ENCODE measurements around the gene LCT. TPM values are rescaled to one million over a fixed set of nuclear protein-coding genes. Genes with fewer than 3 reads are reported as not detected.

The LCT gene
- polyA plus RNA-seq, 2 of the 4 experiments (the other 2 are of a cell fraction): 0.04 TPM

DNA sequence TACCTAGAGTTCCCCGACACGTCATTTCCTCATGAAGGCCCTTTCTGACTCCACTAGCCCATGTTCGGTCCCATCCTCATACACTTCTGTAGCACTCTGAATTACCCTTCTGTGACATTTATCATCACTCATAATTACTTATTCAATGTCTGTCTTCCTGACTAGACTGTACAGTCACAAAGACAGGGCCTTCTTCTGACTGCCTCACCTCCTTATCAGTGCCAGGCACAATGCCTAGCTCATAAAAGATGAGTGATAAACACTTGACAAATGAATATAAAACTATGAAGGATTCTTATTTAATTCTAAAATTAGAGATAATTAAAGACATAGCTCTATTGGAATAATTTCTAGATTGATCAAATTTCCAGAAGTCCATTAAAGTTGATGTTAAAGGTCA lies 96.8 kb downstream of the LCT start:
- Histone ChIP-seq H3K4me1 (peaks cover 20% of the 10 kb centered on the region; the same call in 2 of the 3 replicates), H3K4me2 (no peak overlapping the region), H3K4me3 (no peak overlapping the region), H3K27ac (no peak overlapping the region), H3K9me3 (no peaks in the 10 kb centered on the region)
- POLR2A ChIA-PET: no interaction called here
- WGBS (ENCODE audit: missing lambda C conversion rate): 96% methylated on average over 3 of the region's 3 CpGs
- TF ChIP-seq ESRRA (IDR thresholded peaks at IDR 0.05; ENCODE audit: borderline replicate concordance, low read length): no peak
- CTCF ChIA-PET: interaction anchor here (1.5 to 1.9 kb wide), 2 partner anchors 29 to 31 kb away, joined by 3 to 5 read pairs; no protein-coding TSS in a partner anchor
- ATAC-seq: no peak
- no peak for DNase-seq (ENCODE audit: low read depth in 1 of 2, low spot score in 1 of 2)
- FAIRE-seq: no peak

Small RNA genes within 50 kb of the gene (small RNA-seq; reads per million reads assigned to genes)
- 0 reads per million in 6 experiments for gene RF00019

Other genes with a start within 250 kb of the LCT start
- gene UBXN4, start 95.3 kb downstream of the LCT start, polyA plus RNA-seq (2011; rRNA removed): 129 and 134 TPM in 2 replicates
- 58.2 to 72.8 TPM (median 70.8 TPM) in 3 replicates for gene UBXN4, start 95.3 kb downstream of the LCT start, polyA plus RNA-seq (2017; fragmentation: RNase III; extraction: RNeasy Plus Mini Kit Qiagen cat#74134 plus additional on column Dnase treatment)
- gene MCM6, start 39.3 kb upstream of the LCT start, polyA plus RNA-seq (2011; rRNA removed): 53.9 and 59.6 TPM in 2 replicates
- gene MCM6, start 39.3 kb upstream of the LCT start, polyA plus RNA-seq (2017; fragmentation: RNase III; extraction: RNeasy Plus Mini Kit Qiagen cat#74134 plus additional on column Dnase treatment): 61.4 to 65.8 TPM (median 63.9 TPM) in 3 replicates
- 91.4 and 130 TPM in 2 replicates for gene DARS1, start 148.4 kb upstream of the LCT start, polyA plus RNA-seq (2011; rRNA removed)
- 83.8 to 97.9 TPM (median 91.7 TPM) in 3 replicates for gene DARS1, start 148.4 kb upstream of the LCT start, polyA plus RNA-seq (2017; fragmentation: RNase III; extraction: RNeasy Plus Mini Kit Qiagen cat#74134 plus additional on column Dnase treatment)